ENCODE data around the gene ATF1.

- TF ChIP-seq, protein P1, sequence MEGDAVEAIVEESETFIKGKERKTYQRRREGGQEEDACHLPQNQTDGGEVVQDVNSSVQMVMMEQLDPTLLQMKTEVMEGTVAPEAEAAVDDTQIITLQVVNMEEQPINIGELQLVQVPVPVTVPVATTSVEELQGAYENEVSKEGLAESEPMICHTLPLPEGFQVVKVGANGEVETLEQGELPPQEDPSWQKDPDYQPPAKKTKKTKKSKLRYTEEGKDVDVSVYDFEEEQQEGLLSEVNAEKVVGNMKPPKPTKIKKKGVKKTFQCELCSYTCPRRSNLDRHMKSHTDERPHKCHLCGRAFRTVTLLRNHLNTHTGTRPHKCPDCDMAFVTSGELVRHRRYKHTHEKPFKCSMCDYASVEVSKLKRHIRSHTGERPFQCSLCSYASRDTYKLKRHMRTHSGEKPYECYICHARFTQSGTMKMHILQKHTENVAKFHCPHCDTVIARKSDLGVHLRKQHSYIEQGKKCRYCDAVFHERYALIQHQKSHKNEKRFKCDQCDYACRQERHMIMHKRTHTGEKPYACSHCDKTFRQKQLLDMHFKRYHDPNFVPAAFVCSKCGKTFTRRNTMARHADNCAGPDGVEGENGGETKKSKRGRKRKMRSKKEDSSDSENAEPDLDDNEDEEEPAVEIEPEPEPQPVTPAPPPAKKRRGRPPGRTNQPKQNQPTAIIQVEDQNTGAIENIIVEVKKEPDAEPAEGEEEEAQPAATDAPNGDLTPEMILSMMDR (IDR thresholded peaks at IDR 0.05; ENCODE audit: poor library complexity), result no peak
- TF ChIP-seq EZH2 (IDR thresholded peaks at IDR 0.05; ENCODE audit: borderline replicate concordance), result no peak
Measured at GRCh38 chr12:50859621-50860310, 95.9 kb downstream of the ATF1 start.
